ENCODE measurements around the gene EPHA3.

EPHA3 gene

DNA sequence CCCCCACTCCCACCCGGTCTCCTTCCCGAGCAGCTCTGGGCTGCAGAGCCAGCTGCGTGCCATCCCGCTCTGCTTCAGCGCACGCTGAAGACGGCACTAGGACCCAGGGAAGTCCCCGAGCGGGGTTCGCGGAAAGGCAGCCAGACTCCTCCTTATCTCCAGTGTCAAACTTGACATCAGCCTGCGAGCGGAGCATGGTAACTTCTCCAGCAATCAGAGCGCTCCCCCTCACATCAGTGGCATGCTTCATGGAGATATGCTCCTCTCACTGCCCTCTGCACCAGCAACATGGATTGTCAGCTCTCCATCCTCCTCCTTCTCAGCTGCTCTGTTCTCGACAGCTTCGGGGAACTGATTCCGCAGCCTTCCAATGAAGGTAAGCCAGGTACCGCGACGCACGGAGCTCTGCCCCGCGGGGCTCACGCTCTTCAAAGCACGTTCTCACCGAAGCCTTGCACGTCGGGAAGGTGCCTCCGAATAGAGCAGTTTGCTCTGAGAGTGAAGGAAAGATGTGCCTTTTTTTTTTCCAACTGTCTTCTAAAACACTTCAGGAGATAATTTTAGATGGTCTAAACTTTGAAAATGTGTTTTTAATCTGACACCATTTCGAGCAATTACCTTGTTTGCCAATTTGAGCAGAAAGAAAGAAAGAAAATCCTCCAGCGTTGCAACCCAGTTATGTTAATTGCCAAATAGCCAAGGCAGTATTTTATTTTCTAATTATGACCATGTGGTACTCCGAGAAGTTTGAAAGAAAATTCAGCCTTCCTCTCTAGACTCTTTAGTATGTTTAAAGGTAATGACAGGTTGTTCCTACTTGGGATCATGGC, at the start of gene EPHA3:
Gene EPHA3 (plus strand): TSS at position 161 of the 830 bp plus-strand sequence. CDS start 128 bp downstream, at position 289.
- DNase-seq (ENCODE audit: low spot score), result peak; percentile 66

DNA sequence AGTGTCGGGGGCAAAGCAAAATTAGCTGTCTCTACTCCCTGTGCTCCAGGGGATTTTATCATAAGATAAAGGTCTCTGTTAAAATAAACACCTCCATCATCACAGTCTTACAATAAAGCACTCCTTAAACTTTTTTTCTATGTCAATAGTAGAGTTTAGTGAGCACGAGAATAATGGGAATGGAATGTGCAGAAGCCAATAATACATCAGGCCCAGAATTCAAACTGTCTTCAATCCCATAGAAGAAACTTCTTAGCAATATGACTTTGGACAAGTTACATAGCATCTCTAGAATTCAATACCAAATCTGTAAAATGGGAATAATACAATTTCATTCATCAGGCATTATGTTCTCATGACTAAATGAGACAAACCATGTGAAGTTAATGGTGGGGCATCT, 49.0 kb upstream of the EPHA3 start:
- no peak for DNase-seq (ENCODE audit: low spot score)

DNA sequence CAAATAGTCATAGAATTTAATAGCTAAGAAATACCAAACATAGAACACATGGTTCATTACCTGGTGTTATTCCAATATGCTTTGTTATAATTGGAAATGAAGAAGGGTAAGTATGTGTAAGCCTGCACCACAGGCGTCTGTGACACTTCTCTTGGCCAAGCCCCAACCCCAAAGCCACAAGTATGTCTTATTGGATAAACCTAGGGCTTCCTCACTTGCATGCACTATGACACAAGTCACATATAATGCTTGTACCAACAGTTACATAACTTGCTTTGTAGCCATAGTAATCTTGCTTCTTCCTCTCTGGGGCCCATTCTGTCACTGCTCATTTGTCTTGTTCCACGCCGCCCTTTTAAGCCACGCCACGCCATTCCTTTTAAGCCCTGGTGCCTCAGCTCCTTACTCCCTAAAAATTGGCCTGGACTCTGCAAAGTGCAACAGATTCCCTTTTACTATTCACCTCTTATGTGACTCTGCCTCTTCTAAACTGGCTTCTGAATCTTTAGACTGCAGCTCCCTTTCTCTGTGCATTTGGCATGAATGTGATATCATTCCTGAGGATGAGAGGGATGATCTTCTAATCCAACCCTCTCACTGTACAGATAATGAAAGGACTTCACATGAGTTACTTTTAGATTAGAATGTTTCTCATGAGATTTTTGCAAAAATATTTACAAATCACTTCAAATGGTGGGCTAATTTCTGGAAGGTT, 48.1 kb upstream of the EPHA3 start:
- DNase-seq (ENCODE audit: low spot score), result no peak

DNA sequence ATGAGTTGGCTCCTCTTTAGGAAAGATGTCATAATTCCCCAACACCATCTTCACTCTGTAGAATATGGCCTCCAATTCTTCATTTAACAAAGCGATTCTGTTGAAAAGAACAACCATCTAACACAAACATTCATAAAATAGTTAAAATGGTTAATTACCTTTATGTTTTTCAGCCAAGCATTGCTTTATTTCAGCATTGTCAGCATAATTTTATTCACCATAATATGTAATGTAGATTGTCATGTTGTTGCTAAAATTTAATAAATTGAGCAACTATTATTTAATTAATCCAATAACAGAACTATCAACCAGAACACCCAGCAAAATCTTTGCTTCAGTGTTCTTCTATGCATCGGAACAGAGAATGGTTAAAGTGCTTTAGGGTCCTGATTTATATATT, 46.2 kb upstream of the EPHA3 start:
- no peak for DNase-seq (ENCODE audit: low spot score)

DNA sequence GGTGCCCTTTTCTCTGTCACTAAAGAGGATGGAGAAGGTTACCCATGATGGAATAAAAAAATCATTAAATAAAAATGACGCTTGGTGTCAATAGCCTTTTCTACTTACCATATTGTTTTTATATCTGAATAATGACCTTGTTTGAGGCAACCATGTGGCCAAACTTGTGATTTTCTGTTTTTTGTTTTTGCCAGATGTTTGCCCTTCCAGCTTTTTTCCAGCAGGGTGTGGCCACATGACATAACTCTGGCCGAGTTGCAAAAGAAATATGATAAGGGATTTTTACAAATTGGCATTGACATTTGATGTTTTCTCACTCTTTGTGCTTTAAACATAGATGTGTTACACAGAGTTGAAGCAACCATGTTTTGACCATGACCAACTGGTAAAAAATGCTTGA, 39.7 kb upstream of the EPHA3 start:
- DNase-seq (ENCODE audit: low spot score), result no peak

DNA sequence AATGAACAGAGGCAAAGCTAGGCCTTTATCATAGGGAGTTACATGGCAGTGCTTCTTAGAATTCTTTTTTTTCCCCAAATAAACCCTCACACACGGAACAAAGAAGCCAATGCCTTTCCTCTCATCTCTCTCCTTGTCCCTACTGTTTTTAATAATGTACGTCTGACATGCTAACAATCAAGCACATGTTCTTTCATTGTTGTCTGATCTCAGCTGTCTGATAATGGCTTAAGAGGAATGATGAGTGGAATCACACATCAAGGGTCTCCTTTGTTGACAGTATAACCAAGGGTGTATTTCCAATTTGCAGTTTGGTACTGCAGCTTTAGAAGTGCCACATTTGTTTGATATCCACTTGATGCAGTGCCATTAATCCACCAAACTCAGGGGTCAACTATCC, 34.8 kb upstream of the EPHA3 start:
- DNase-seq (ENCODE audit: low spot score), result no peak

GRCh38 chr3:89079944-89080343, 27.5 kb upstream of the EPHA3 start:
- DNase-seq (ENCODE audit: low spot score), result no peak

DNA sequence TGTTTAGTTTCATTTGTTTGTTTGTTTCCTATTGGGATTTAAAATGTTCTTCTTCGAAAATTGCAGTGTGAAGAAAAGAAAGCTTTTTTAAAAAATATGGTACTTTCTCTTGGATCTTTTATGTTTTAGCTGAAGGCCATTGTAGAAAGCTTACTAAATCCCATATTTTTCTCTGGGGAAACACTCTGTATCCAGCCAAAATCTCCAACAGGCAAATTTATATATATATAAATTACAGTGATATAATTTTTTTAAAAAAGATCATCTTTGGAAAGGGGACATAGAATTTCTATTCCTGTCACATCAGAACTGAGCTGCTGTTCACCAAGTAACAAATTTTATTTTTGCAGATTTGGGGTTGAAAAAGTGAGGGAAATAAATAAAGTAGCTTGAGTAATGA, 19.6 kb upstream of the EPHA3 start:
- DNase-seq (ENCODE audit: low spot score), result no peak

- DNase-seq (ENCODE audit: low spot score), result no peak
These were observed 9.2 kb upstream of the EPHA3 start for GRCh38 chr3:89098173-89098572.

DNA sequence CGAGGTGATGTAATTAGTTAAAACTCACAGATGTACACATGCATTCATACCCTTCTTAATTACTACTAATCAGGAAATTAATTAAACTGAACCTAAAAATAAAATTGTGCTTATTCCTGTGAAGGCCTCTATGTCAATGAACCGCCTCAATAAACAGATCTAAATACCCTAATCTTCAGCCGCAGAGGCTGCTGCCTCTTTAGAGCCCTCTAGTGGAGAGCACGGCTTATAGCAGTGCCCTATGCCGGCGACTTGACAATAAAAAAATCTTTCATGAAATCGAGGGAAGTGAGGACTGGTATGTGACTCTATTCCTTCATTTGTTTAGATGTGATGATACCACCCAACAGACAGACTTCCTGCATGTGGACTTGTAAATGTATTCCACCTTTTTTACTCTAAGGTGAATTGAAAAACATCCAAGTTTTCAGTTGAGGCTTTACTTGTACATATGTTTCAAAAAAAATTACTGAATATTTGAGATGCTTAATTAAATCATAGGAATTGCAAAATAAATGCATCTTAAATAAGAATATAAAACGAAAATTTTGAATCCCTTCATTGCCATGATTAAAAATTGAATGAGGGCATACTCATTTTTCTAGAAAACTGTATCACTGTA, 8.3 kb upstream of the EPHA3 start:
- DNase-seq (ENCODE audit: low spot score), result no peak

- DNase-seq (ENCODE audit: low spot score), result no peak
These were observed 6.2 kb upstream of the EPHA3 start for GRCh38 chr3:89101251-89101650.

GRCh38 chr3:89101921-89102320, 5.5 kb upstream of the EPHA3 start:
- DNase-seq (ENCODE audit: low spot score), result no peak

- no peak for DNase-seq (ENCODE audit: low spot score)
These were observed 2.9 kb upstream of the EPHA3 start for GRCh38 chr3:89104499-89104898.

DNA sequence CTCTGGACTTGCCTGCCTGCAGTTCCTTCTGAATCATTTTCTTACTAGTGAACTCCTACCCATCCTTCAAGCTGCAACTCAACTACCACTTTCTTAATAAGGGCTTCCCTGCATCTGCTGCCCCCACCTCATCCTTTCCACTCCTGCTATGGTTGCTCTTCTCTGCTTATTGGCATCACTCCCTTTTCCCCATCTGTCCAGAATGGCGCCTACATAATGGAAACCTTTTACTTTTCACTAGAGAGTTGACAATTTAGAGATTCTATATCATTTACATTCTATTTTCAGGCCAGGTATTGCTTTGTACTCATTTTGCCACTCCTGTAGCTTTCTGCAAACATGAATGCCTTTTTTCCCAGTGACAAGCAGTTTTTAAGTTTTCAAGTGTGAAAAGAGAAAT, 1.9 kb upstream of the EPHA3 start:
- no peak for DNase-seq (ENCODE audit: low spot score)

DNA sequence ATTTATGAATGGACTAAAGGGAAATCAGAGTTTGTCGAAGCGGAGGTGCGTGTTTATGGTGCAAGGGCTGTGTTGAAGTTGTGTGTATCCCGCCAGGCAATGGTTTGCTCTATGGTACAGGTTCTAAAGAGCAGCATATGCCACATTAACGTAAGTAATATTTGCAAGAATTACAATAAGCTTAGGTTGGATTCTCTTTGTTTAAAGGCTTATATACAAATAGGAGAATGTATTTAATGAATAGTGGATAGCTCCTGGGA, 800 bp downstream of the EPHA3 start:
- DNase-seq (ENCODE audit: low spot score), result no peak

GRCh38 chr3:89113344-89113743, 5.9 kb downstream of the EPHA3 start:
- no peak for DNase-seq (ENCODE audit: low spot score)

DNA sequence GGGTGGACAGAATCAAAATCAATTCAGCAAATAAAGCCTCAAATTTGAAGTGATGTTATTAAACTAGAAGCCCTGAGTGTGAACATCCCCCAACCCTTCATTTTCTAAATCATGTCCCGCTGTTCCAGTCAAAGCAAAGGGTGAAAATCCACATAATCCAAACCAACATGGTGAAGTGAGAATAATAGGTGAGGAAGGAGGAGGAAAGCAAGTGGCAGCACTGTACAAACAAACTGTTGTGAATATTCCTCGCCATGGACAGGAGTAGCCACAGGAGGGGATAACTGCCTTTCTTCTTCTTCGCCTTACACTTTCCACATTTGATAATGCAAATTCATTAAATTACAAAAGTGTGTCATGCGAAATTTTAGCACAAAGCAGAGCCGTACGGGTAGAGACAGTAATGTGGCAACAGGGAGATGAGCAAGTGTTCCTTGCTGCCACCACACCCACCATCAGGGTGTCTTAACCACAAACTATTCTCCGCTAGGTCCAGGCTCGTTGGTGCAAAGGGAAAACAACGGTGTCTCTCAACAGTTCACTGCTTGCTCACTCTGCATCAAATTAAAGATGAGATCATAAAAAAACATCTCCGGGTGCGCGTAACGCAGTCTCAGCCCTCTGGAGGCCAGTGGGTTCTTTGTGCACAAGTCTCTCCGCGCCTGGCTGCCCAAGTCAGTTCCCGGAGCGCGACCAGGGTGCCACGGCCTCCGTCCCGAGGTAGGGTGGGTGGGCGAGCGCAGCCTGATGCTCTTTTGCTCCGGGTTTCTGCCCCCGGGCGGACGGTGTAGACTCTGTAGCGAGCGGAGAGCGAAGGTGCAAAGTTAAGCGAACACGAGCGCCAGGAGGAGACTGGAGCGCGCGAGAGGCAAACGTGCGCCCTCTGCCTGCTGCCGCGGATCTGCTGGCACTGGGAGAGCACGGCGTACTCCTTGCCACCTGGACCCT, 6.7 kb downstream of the EPHA3 start:
- peak; percentile 20 for DNase-seq (ENCODE audit: low spot score)

GRCh38 chr3:89114841-89115223, 7.4 kb downstream of the EPHA3 start:
- no peak for DNase-seq (ENCODE audit: low spot score)

DNA sequence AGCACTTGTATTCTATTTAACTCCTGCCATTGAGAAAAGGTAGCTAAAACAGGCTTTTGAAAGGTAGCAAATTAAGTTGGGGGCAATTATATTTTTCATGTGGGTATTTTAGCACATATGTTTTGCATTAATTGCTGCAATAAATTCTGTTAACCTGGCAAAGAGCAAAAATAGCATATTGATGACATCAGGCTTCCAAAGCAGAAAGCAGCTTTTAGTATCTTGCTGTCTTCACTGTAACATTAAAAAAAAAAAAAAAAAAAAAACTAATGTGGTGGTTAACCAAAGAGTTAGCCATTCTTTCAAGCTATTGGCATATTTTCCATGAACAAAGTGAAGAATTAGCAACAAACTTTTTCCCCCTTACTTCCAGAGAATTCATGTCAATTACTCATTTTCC, 9.1 kb downstream of the EPHA3 start:
- DNase-seq (ENCODE audit: low spot score), result no peak

- no peak for DNase-seq (ENCODE audit: low spot score)
These were observed 30.6 kb downstream of the EPHA3 start for GRCh38 chr3:89138048-89138447.

- no peak for DNase-seq (ENCODE audit: low spot score)
These were observed 32.4 kb downstream of the EPHA3 start for GRCh38 chr3:89139870-89140269.

- DNase-seq (ENCODE audit: low spot score), result no peak
These were observed 36.7 kb downstream of the EPHA3 start for GRCh38 chr3:89144080-89144479.

All from HuH-7 (cell line).